ENCODE results near the gene KIF4B. TPM values are rescaled to one million over a fixed set of nuclear protein-coding genes. Genes with fewer than 3 reads are reported as not detected.
"Not testable (repeated sequence)": the region's sequence is repeated elsewhere in the genome, so short reads cannot be mapped to it uniquely, and the experiment has no call there.

KIF4B gene
- total RNA-seq, 4 donors from 2014 or later, result not detected

- no peaks in the 10 kb centered on the region for H3K36me3 ChIP-seq
- no peak overlapping the region for H3K4me3 ChIP-seq
- H3K9me3 ChIP-seq, result peaks cover 0 to 41% (median 7%) of the 10 kb centered on the region in 4 donors
- 0 to 9% methylated on average over 1 of the region's 1 CpG for WGBS, 2 donors
- no peaks in the 10 kb centered on the region for H3K27me3 ChIP-seq
- TF ChIP-seq POLR2A (IDR thresholded peaks at IDR 0.05), result no peak
- TF ChIP-seq, protein P1, sequence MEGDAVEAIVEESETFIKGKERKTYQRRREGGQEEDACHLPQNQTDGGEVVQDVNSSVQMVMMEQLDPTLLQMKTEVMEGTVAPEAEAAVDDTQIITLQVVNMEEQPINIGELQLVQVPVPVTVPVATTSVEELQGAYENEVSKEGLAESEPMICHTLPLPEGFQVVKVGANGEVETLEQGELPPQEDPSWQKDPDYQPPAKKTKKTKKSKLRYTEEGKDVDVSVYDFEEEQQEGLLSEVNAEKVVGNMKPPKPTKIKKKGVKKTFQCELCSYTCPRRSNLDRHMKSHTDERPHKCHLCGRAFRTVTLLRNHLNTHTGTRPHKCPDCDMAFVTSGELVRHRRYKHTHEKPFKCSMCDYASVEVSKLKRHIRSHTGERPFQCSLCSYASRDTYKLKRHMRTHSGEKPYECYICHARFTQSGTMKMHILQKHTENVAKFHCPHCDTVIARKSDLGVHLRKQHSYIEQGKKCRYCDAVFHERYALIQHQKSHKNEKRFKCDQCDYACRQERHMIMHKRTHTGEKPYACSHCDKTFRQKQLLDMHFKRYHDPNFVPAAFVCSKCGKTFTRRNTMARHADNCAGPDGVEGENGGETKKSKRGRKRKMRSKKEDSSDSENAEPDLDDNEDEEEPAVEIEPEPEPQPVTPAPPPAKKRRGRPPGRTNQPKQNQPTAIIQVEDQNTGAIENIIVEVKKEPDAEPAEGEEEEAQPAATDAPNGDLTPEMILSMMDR (IDR thresholded peaks at IDR 0.05), result no peak
- TF ChIP-seq EP300 (IDR thresholded peaks at IDR 0.05), result no peak
- DNase-seq (ENCODE audit: low spot score in 2 of 2), result no peak
- H3K4me1 ChIP-seq, result no peaks in the 10 kb centered on the region
- H3K27ac ChIP-seq, result no peak overlapping the region
Measured at GRCh38 chr5:155027993-155028629, 14.6 kb downstream of the KIF4B start.

DNA sequence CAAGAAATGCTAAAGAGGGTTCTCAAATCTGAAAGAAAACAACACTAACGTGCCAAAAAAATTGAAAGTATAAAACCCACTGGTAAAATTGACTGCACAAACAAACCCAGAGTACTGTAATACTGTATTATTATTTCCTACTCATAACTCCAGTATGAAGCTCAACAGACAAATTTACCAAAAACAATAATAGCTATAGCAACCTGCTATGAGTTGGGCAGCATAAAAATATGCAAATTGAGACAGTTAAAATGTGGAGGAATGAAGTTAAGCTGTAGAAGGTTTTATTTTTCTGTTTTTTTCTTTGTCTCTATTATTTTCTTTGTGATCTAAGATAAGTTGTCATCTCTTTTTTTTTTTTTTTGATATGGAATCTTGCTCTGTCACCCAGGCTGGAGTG lies 15.7 kb downstream of the KIF4B start:
- peaks cover 0 to 41% (median 7%) of the 10 kb centered on the region in 4 donors for H3K9me3 ChIP-seq
- DNase-seq (ENCODE audit: low spot score in 2 of 2), result no peak
- no peak overlapping the region for H3K4me3 ChIP-seq
- TF ChIP-seq, protein P1 (IDR thresholded peaks at IDR 0.05), result no peak
- no peak for TF ChIP-seq EP300 (IDR thresholded peaks at IDR 0.05)
- no peak for TF ChIP-seq POLR2A (IDR thresholded peaks at IDR 0.05)
- no peaks in the 10 kb centered on the region for H3K27me3 ChIP-seq
- no peak overlapping the region for H3K27ac ChIP-seq
- H3K4me1 ChIP-seq, result no peaks in the 10 kb centered on the region
- 70 to 80% methylated on average over 1 of the region's 1 CpG for WGBS, 2 donors
- H3K36me3 ChIP-seq, result no peaks in the 10 kb centered on the region

DNA sequence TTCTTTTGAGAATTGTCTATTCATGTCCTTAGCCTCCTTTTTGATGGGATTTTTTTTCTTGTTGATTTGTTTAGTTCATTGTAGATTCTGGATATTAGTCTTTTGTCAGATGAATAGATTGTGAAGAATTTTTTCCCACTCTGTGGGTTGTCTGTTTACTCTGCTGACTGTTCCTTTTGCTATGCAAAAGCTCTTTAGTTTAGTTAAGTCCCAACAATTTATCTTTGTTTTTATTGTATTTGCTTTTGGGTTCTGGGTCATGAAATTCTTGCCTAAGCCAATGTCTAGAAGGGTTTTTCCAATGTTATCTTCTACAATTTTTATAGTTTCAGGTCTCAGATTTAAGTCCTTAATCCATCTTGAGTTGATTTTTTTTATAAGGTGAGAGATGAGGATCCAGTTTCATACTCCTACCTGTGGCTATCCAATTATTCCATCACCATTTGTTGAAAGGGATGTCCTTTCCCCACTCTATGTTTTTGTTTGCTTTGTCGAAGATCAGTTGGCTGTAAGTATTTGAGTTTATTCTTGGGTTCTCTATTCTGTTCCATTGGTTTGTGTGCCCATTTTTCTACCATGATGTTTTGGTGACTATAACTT lies 20.7 kb downstream of the KIF4B start:
- not testable (repeated sequence) for H3K36me3 ChIP-seq; H3K27ac ChIP-seq; DNase-seq (ENCODE audit: low spot score in 2 of 2); H3K4me1 ChIP-seq; H3K4me3 ChIP-seq; H3K27me3 ChIP-seq
- peaks cover 0 to 18% (median 0%) of the 10 kb centered on the region in 4 donors for H3K9me3 ChIP-seq
- WGBS, 2 donors, result 83 to 94% methylated on average over 1 of the region's 1 CpG

DNA sequence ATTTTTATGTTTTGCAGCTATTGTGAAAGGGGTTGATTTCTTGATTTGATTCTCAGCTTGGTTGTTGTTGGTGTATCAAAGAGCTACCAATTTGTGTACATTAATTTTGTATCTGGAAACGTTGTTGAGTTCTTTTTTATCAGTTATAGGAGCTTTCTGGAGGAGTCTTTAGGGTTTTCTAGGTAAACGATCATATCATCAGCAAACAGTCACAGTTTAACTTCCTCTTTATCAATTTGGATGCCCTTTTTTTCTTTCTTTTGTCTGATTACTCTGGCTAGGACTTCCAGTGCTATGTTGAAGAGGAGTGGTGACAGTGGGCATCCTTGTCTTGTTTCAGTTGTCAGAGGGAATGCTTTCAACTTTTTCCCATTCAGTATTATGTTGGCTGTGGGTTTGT lies 21.5 kb downstream of the KIF4B start:
- not testable (repeated sequence) for H3K27ac ChIP-seq; H3K27me3 ChIP-seq; H3K9me3 ChIP-seq; DNase-seq (ENCODE audit: low spot score in 2 of 2); H3K4me1 ChIP-seq; H3K36me3 ChIP-seq; H3K4me3 ChIP-seq
- WGBS, 2 donors, result 47 to 54% methylated on average over 2 of the region's 2 CpGs

DNA sequence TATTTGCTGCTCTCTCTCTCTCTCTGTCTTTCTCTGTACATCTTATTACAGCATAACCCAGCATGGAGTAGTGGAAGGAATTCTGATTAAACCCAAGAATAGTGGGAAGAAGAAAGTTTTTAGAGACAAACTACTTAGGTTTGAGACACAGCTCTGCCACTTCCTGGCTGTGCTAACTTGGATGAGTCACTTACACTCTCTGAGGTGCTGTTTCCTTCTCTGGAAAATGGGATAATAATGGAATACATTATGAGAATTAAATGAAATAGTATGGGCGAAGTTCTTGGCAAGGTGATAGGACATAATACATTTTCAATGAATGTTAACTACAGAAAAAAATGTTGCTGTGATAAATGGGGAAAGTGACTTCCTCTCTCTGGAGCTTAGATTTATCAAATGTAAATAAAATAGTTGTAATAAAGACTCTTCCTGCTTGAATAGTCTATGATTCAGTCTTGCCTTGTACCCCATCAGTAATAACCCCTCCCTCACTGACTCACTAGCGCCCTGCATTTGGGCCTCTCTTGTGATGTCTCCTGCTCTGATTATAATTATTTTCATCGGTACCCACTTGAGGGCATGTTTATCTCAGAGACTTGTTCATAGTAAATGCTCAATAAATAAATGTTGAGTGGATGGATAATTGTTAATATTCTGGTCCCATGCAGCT lies 27.6 kb downstream of the KIF4B start:
- no peak overlapping the region for H3K4me3 ChIP-seq

DNA sequence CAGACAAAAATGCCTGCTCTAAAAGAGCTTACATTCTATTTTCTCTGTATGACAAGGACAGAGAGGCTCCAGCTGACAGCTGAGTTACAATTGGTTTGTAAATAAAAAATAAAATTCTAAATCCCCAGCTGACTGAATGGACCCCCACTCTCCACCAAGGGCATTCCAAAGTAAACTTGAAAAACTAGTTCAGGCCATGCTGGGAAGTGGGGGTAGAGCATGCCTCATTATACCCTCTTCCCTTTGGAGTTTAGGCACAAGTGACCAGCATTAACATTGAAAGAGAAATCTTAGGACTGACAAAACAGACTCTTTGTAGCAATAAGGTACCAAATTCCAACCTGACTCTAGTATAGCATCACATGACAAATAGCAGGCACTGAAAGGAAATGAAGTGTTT lies 31.0 kb downstream of the KIF4B start:
- H3K36me3 ChIP-seq, result no peaks in the 10 kb centered on the region
- no peaks in the 10 kb centered on the region for H3K9me3 ChIP-seq
- no peaks in the 10 kb centered on the region for H3K4me1 ChIP-seq
- TF ChIP-seq, protein P1 (IDR thresholded peaks at IDR 0.05), result no peak
- no peak for TF ChIP-seq POLR2A (IDR thresholded peaks at IDR 0.05)
- no peak for TF ChIP-seq EP300 (IDR thresholded peaks at IDR 0.05)
- H3K27ac ChIP-seq, result no peak overlapping the region
- DNase-seq (ENCODE audit: low spot score in 2 of 2), result no peak
- no peaks in the 10 kb centered on the region for H3K27me3 ChIP-seq
- no peak overlapping the region for H3K4me3 ChIP-seq

More for the DNA sequence above, 27.6 kb downstream of the KIF4B start:
- no peak for DNase-seq (ENCODE audit: low spot score in 2 of 2)
- H3K27me3 ChIP-seq, result no peaks in the 10 kb centered on the region
- no peaks in the 10 kb centered on the region for H3K9me3 ChIP-seq
- WGBS, 2 donors, result 88 to 95% methylated on average over 3 of the region's 3 CpGs
- H3K36me3 ChIP-seq, result no peaks in the 10 kb centered on the region
- no peaks in the 10 kb centered on the region for H3K4me1 ChIP-seq
- TF ChIP-seq POLR2A (IDR thresholded peaks at IDR 0.05), result no peak
- no peak for TF ChIP-seq EP300 (IDR thresholded peaks at IDR 0.05)
- TF ChIP-seq, protein P1 (IDR thresholded peaks at IDR 0.05), result no peak
- H3K27ac ChIP-seq, result no peak overlapping the region

Measured in tibial nerve (tissue), 4 donors.